Body of pancreas (tissue), 4 donors: Measurements from ENCODE around the gene SLC35F3. TPM values are rescaled to one million over a fixed set of nuclear protein-coding genes. Genes with fewer than 3 reads are reported as not detected.
A peak's percentile ranks its signal among the peaks of the same experiment; 100 is the strongest.

Experiments
- ATAC-seq: fragments of 150-250 bp; one replicate; pipeline ENCODE4 v1.9.1; 2016
- DNase-seq, 4 donors: peaks; one replicate each; pipeline ENCODE4 v3.0.0-alpha.2; 2019
- H3K27ac ChIP-seq, 4 donors: fragments of 200-600 bp; sonication (generic); 1 replicate in 3 of 4; 2 replicates in 1 of 4; pipeline versions ENCODE4 v1.5.1 to v1.6.1; 2016 to 2019; ENCODE audit warnings: mild to moderate bottlenecking in 1 of 4, mixed read lengths in 1 of 4, moderate library complexity in 1 of 4
- H3K27me3 ChIP-seq, 2 donors: fragments of 200-600 bp; sonication (generic); one replicate each; pipeline ENCODE4 v1.6.0; 2016; ENCODE audit warnings: mild to moderate bottlenecking in 1 of 2
- H3K36me3 ChIP-seq, 2 donors: fragments of 200-600 bp; sonication (generic); replicated peaks in 1 of 2; 2 replicates each; pipeline ENCODE4 v1.5.1; 2016; ENCODE audit warnings: low read depth in 2 of 2; ENCODE audit not compliant: insufficient read depth in 1 of 2
- H3K4me1 ChIP-seq: fragments of 200-600 bp; sonication (generic); one replicate; pipeline ENCODE4 v1.6.0; 2016
- H3K4me3 ChIP-seq, 2 donors: fragments of 200-600 bp; sonication (generic); 1 replicate in 1 of 2; 2 replicates in 1 of 2; pipeline ENCODE4 v1.5.1; 2016 to 2019
- H3K9me3 ChIP-seq, 3 donors: fragments of 200-600 bp; sonication (generic); 1 replicate in 2 of 3; 2 replicates in 1 of 3; pipeline ENCODE4 v1.5.1; 2016
- POLR2A ChIP-seq, 3 donors: fragments of 450-650 bp; IDR thresholded peaks; one replicate each; pipeline ENCODE4 v1.6.1; 2016; ENCODE audit warnings: antibody characterized with exemption in 3 of 3, mild to moderate bottlenecking in 2 of 3
- WGBS, 2 donors: methylation state at CpG; one replicate each; pipeline ENCODE4 v1.1.5; 2017; 5-methylcytosine and 5-hydroxymethylcytosine counted together
- intact Hi-C: fragments of 100-400 bp; cut with DNase I; formaldehyde crosslinking; loops from one replicate; pipeline ENCODE4 v1.15.1; 2023
- total RNA-seq, 2 donors: library from RNA; depleted of rRNA; stranded (reverse); fragments of >200 nt; gene quantifications; one replicate each; pipeline ENCODE4 v1.1.0, GENCODE V29; 2016
- TF ChIP-seq, protein P1 (sequence below), 7 experiments: fragments of 450-650 bp in 4 of 7; fragments of 200-600 bp in 3 of 7; sonication (generic) in 3 of 7; IDR thresholded peaks; one replicate each; pipeline ENCODE4 v1.5.1; 2016 to 2019; ENCODE audit warnings: antibody characterized with exemption in 7 of 7

Gene SLC35F3
- total RNA-seq, 2 donors from 2014 or later = 0.99 to 11.7 TPM

DNA sequence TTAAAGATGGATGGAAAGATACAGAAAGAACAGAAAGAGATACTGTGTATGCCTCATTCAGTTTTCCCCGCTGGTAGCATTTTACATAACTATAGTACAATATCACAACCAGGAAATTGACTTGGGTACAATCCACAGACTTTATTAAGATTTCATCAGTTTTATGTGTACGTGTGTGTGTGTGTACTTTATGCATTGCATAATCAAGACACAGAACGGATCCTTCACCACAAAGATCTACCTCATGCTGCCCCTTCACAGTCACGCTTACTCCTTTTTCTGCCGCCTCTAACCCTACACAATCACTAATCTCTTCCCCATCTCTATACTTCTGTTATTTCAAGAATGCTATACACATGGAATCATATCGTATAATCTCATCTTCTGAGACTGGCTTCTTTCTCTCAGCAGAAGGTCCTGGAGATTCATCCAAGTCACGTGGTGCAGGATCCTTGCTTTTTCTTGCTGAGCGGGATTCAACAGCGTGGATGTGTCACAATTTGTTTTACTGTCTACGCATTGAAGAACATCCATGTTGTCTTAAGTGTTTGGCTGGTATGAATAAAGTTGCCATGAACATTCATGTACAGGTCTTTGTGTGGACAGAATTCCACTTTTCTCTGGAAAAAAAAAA, 76.7 kb downstream of the SLC35F3 start:
- intact Hi-C loops = no loop called here
- H3K4me3 ChIP-seq = no peak overlapping the region
- DNase-seq (no peak), ATAC-seq (no peak)
- no peak for TF ChIP-seq POLR2A (IDR thresholded peaks at IDR 0.05)
- TF ChIP-seq, protein P1, sequence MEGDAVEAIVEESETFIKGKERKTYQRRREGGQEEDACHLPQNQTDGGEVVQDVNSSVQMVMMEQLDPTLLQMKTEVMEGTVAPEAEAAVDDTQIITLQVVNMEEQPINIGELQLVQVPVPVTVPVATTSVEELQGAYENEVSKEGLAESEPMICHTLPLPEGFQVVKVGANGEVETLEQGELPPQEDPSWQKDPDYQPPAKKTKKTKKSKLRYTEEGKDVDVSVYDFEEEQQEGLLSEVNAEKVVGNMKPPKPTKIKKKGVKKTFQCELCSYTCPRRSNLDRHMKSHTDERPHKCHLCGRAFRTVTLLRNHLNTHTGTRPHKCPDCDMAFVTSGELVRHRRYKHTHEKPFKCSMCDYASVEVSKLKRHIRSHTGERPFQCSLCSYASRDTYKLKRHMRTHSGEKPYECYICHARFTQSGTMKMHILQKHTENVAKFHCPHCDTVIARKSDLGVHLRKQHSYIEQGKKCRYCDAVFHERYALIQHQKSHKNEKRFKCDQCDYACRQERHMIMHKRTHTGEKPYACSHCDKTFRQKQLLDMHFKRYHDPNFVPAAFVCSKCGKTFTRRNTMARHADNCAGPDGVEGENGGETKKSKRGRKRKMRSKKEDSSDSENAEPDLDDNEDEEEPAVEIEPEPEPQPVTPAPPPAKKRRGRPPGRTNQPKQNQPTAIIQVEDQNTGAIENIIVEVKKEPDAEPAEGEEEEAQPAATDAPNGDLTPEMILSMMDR (IDR thresholded peaks at IDR 0.05) = no peak
- 66 to 72% methylated on average over 10 of the region's 10 CpGs for WGBS, 2 donors
- H3K4me1 ChIP-seq = no peaks in the 10 kb centered on the region
- H3K27ac ChIP-seq = no peak overlapping the region
- no peaks in the 10 kb centered on the region for H3K27me3 ChIP-seq
- no peaks in the 10 kb centered on the region for H3K9me3 ChIP-seq
- H3K36me3 ChIP-seq = no peaks in the 10 kb centered on the region

DNA sequence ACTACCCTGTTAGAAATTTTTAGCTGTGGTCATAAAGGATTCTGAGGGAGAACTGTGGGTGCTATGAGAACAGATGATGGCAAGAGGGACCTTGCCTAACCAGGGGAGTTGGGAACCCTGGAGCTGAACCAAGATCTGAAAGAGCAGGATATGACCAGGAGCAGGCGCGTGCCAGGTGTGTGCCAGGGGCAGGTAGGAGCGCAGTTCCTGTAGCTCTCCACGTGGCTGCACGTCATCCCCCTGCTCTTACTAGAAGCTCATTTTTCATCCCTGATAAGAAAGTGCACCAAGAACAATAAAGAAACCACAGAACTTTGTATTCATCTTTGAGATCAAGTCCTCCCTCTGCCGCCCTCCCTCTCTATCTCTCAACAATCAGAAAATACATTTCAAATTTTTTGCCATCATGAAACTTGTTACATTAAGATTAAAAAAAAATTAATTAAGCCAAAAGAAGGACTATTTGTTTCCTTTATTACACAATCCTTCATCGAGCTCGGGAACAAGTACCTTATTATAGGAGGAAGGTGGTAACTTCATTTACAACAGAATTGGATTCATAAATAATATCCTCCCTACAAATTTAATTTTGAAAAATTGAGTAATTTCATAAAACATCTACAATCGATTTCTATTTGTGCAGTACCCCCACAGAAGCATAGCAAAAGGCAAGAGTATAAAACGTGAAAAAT, 78.5 kb downstream of the SLC35F3 start:
- intact Hi-C loops = no loop called here
- Histone ChIP-seq H3K36me3 (no peaks in the 10 kb centered on the region), H3K9me3 (no peaks in the 10 kb centered on the region), H3K4me3 (no peak overlapping the region), H3K27me3 (no peaks in the 10 kb centered on the region), H3K4me1 (no peaks in the 10 kb centered on the region), H3K27ac (no peak overlapping the region)
- TF ChIP-seq, protein P1 (IDR thresholded peaks at IDR 0.05) = no peak
- TF ChIP-seq POLR2A (IDR thresholded peaks at IDR 0.05) = no peak
- DNase-seq (peak in 3 of 4 donors; percentile 14 to 38 (median 22)), ATAC-seq (no peak)
- WGBS, 2 donors = 30 to 32% methylated on average over 10 of the region's 10 CpGs

DNA sequence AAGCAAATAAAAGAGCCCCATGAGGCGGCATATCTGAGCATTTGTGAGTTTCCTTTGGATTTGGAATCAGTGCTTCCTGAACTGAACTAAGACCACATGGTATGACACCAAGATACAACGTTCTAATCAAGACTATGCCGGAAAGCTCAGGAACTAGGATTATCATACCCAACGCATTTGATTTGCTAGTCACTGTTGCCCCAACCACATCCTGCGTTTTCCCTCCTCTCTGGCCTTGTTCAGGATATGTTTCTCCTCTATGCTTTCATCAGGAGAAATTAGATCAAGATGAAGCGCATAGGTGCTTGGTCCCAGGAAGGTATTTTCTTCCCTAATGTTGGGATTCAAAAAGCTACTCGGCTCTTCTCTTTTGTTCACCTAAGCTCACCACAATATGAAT, 79.3 kb downstream of the SLC35F3 start:
- Histone ChIP-seq H3K27ac (no peak overlapping the region), H3K9me3 (no peaks in the 10 kb centered on the region), H3K4me1 (no peaks in the 10 kb centered on the region), H3K27me3 (no peaks in the 10 kb centered on the region), H3K36me3 (no peaks in the 10 kb centered on the region), H3K4me3 (no peak overlapping the region)
- intact Hi-C loops = no loop called here
- WGBS, 2 donors = 72 to 78% methylated on average over 7 of the region's 7 CpGs
- TF ChIP-seq POLR2A (IDR thresholded peaks at IDR 0.05) = no peak
- TF ChIP-seq, protein P1 (IDR thresholded peaks at IDR 0.05) = no peak
- ATAC-seq (no peak), DNase-seq (no peak)

DNA sequence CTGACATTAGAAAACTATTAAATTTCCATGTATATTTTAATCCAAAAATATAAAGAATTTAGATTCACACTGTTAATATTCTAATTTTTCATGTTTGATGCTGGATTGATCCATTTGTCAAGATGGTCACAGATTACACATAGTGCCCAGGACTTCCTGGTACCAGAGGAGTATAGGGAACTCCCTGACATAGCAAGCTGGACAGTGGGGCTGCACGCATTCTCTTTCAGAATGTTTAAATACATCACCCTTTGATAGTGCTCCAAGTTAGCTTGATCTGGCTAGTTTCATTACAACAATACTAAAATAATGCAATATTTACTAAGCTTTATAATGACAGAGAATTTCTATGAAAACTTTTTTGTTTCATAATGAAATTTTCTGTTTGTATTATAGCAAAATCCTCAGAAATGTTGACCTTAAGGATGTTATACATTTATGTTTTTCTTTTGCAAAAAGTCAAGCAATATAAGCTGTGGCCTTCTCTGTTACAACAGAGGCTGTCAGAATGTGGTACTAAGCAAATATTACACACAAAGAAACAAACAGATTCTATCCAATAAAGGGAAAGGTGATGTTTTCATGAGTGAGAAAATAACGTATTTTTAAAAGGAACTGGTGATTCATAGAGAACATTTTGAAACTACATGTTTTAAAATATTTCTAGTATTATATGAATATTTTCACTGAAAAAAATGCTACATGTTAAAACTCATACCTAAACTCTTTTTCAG, 84.7 kb downstream of the SLC35F3 start:
- Histone ChIP-seq H3K4me3 (no peak overlapping the region), H3K27ac (no peak overlapping the region), H3K27me3 (no peaks in the 10 kb centered on the region), H3K9me3 (no peaks in the 10 kb centered on the region), H3K36me3 (no peaks in the 10 kb centered on the region), H3K4me1 (no peaks in the 10 kb centered on the region)
- 55 to 64% methylated on average over 2 of the region's 2 CpGs for WGBS, 2 donors
- ATAC-seq (no peak), DNase-seq (no peak)
- no peak for TF ChIP-seq POLR2A (IDR thresholded peaks at IDR 0.05)
- TF ChIP-seq, protein P1 (IDR thresholded peaks at IDR 0.05) = no peak
- intact Hi-C loops = no loop called here
